Measurements from ENCODE around the gene CHN1.

CHN1 gene

DNA sequence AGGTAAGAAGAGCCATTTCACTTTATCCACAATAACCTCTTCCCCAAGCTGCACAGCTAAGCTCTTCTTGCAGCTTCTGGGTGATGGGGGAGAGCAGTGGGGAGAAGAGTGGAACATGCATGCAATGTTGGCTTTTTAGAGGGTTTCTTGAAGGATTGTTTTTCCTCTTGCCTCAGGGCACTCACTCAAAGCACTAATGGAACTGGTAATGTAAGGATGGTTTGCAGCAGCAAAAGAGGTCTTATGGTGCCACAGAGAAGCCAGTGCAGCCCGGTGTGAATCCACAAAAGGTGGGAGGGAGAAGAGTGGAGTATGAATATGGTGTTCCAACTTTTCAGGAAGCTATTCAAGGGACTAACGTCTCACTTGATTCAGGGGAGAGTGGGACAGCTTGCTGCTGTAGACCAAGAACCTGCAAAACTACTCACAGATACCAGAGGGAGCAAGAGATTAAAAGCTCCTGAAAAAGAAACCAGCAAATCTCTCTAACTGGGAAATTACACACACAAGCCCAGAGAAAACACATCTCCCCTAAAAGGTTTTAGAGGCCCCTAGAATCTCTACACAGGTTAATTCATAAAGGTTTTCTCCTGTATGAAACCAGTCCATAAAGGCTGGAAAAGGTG lies 116.4 kb downstream of the CHN1 start:
- TF ChIP-seq, protein P1, sequence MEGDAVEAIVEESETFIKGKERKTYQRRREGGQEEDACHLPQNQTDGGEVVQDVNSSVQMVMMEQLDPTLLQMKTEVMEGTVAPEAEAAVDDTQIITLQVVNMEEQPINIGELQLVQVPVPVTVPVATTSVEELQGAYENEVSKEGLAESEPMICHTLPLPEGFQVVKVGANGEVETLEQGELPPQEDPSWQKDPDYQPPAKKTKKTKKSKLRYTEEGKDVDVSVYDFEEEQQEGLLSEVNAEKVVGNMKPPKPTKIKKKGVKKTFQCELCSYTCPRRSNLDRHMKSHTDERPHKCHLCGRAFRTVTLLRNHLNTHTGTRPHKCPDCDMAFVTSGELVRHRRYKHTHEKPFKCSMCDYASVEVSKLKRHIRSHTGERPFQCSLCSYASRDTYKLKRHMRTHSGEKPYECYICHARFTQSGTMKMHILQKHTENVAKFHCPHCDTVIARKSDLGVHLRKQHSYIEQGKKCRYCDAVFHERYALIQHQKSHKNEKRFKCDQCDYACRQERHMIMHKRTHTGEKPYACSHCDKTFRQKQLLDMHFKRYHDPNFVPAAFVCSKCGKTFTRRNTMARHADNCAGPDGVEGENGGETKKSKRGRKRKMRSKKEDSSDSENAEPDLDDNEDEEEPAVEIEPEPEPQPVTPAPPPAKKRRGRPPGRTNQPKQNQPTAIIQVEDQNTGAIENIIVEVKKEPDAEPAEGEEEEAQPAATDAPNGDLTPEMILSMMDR (IDR thresholded peaks at IDR 0.05; ENCODE audit: insufficient read depth, low read length, missing control alignments) = no peak
- POLR2A ChIA-PET = no interaction called here
- H3K4me3 ChIP-seq (ENCODE audit: low read depth, low read length) = no peak overlapping the region
- no peak for DNase-seq (ENCODE audit: low read depth, low spot score)
- CTCF ChIA-PET = interaction anchor here (0.9 to 2.8 kb wide), 10 partner anchors 9 to 140 kb away, joined by 3 to 26 read pairs (median 4); no protein-coding TSS in a partner anchor

DNA sequence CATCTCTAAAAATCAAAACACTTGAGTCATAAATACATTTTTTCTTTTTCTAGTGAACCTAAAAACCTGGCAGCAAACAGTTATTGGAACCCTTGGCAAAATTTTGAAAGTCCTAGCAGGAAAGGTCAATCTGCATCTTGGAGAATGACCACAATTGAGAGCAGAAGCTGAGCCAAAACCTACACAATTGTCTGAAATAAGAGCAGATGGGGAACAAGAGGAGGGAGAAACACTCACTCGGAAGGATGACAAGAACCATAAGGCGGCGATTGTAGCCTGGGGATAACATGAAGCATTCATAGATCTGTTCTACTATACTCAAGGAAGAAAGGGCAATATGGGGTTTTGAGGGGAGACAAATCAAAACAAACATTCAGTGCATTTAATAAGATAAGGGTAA lies 117.0 kb downstream of the CHN1 start:
- TF ChIP-seq, protein P1 (IDR thresholded peaks at IDR 0.05; ENCODE audit: insufficient read depth, low read length, missing control alignments) = no peak
- ChIA-PET CTCF (interaction anchor here (1.3 to 2.8 kb wide), 4 partner anchors 13 to 139 kb away, joined by 5 to 26 read pairs (median 6); no protein-coding TSS in a partner anchor), POLR2A (no interaction called here)
- DNase-seq (ENCODE audit: low read depth, low spot score) = no peak
- no peak overlapping the region for H3K4me3 ChIP-seq (ENCODE audit: low read depth, low read length)

DNA sequence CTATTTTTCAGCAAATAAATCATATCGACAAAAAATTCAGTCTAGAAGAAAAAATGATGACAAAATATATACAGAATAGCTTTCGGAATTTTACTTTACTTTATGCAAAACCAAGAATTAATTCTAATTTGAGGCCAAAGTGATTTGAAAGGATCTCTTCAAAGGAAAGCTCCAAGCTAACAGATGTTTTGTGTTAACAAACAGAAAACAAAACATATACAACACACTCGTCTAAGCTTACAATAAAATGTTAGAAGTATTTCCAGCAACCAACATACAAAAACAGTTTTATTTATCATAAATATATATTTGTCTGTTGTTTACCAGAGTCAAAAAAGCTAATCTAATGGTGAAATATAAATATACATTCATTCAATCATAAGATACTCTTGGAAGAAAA lies 122.8 kb downstream of the CHN1 start:
- TF ChIP-seq, protein P1 (IDR thresholded peaks at IDR 0.05; ENCODE audit: insufficient read depth, low read length, missing control alignments) = no peak
- ChIA-PET CTCF (interaction anchor here (0.8 to 2.0 kb wide), 8 partner anchors 11 to 109 kb away, joined by 3 to 5 read pairs (median 4); no protein-coding TSS in a partner anchor), POLR2A (interaction anchor here (0.5 kb wide), 1 partner anchor 15 kb away, joined by 9 read pairs; no protein-coding TSS in a partner anchor)
- no peak for DNase-seq (ENCODE audit: low read depth, low spot score)
- H3K4me3 ChIP-seq (ENCODE audit: low read depth, low read length) = no peak overlapping the region

DNA sequence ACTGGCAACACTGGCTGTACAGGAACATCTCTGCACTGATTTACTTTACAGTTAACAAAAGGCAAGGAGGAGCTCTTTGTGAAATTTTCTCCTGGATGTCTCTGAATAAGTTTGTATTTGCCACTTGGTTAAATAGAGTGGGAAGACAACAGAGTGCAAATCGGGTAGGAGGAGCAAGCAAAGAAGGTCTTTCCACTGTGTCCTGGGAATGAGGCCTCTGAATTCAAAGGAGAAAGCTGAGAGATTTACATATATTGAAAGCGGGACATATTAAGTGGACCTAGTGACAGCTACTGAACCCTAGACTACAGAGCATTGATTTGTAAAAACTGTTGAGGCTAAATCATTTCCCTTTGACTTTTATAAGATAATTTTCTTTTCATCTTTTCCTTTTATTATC lies 123.5 kb downstream of the CHN1 start:
- DNase-seq (ENCODE audit: low read depth, low spot score) = no peak
- H3K4me3 ChIP-seq (ENCODE audit: low read depth, low read length) = no peak overlapping the region
- POLR2A ChIA-PET = no interaction called here
- CTCF ChIA-PET = interaction anchor here (1.2 to 2.0 kb wide), 8 partner anchors 9 to 110 kb away, joined by 3 to 5 read pairs (median 4); no protein-coding TSS in a partner anchor
- TF ChIP-seq, protein P1 (IDR thresholded peaks at IDR 0.05; ENCODE audit: insufficient read depth, low read length, missing control alignments) = no peak

DNA sequence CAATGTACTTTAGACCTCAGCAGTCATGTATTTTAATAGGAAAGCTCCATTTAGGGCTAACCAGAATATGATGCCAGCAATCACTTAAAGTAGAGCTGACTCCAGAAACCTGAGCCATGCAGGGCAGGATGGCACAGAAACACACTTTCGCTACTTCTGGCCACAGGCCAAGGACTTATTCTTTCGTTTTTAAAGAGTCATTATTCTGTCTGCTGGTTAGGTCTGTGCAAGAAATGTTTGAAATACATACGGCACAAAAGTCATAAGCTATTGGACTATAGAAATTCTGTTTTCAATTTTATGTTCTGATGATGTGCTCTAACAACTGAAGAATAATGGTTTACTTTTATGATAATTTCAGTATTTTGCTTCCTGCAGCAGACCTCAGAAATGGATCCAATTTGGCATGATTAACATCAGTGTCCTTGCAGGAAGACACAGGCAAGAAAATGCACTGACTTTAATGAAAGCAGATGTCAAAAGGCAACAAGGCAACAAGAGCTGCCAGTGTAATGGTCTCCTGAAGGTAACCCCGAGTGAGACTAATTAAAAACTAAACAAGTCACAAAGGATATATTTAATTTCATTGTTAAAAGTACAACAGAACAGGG lies 126.5 kb downstream of the CHN1 start:
- CTCF ChIA-PET = interaction anchor here (2.5 to 2.6 kb wide), 2 partner anchors 10 to 107 kb away, joined by 9 to 10 read pairs; no protein-coding TSS in a partner anchor
- TF ChIP-seq, protein P1 (IDR thresholded peaks at IDR 0.05; ENCODE audit: insufficient read depth, low read length, missing control alignments) = no peak
- DNase-seq (ENCODE audit: low read depth, low spot score) = no peak
- H3K4me3 ChIP-seq (ENCODE audit: low read depth, low read length) = peak overlapping the region; percentile 38
- POLR2A ChIA-PET = no interaction called here

DNA sequence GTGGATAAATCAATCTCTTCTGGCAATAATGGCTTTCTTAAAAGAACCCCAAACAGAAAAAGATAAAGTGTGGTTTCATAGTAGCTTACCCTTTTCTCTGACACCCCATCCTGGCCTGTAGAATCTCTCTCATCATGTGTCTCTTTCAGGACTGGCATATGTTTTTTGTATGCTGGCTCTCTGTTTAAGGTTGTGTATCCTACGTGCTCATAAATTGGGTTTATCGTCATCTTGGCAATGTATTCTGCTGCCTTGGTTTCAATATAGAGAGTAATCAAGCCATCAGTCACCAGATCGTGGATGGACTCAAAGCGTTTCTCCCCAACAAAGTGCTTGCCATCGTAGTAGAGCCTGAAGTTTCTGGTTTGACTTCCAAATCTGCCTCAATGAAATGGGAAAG lies 127.4 kb downstream of the CHN1 start:
- ChIA-PET POLR2A (no interaction called here), CTCF (interaction anchor here (1.1 to 2.6 kb wide), 3 partner anchors 11 to 180 kb away, joined by 3 to 10 read pairs (median 9); no protein-coding TSS in a partner anchor)
- TF ChIP-seq, protein P1 (IDR thresholded peaks at IDR 0.05; ENCODE audit: insufficient read depth, low read length, missing control alignments) = no peak
- H3K4me3 ChIP-seq (ENCODE audit: low read depth, low read length) = no peak overlapping the region
- no peak for DNase-seq (ENCODE audit: low read depth, low spot score)
